Hepatocyte (in vitro differentiated cells): Measurements from ENCODE around the gene ULBP3.

Source experiments
- EZH2 ChIP-seq: fragments of 200-600 bp; sonication (generic); IDR thresholded peaks from 2 replicates; pipeline ENCODE4 v1.6.1; 2016; ENCODE audit warnings: antibody characterized with exemption, mild to moderate bottlenecking, borderline replicate concordance
- TF ChIP-seq, protein P1 (sequence below): fragments of 200-600 bp; sonication (generic); IDR thresholded peaks from 2 replicates; pipeline ENCODE4 v1.5.1; 2016; ENCODE audit warnings: antibody characterized with exemption, mild to moderate bottlenecking; ENCODE audit not compliant: poor library complexity

DNA sequence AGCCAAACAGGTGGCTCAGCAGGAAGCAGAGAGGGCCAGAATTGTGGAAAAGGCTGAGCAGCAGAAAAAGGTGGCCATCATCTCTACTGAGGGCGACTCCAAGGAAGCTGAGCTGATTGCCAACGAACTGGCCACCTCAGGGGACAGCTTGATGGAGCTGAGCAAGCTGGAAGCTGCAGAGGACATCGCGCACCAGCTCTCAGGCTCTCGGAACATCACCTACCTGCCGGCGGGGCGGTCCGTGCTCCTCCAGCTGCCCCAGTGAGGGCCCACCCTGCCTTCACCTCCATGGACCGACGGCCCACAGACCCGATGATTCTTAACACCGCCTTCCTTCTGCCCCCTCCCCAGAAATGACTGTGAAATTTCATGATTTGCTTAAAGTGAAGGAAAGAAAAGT lies 25.8 kb downstream of the ULBP3 start:
- TF ChIP-seq, protein P1, sequence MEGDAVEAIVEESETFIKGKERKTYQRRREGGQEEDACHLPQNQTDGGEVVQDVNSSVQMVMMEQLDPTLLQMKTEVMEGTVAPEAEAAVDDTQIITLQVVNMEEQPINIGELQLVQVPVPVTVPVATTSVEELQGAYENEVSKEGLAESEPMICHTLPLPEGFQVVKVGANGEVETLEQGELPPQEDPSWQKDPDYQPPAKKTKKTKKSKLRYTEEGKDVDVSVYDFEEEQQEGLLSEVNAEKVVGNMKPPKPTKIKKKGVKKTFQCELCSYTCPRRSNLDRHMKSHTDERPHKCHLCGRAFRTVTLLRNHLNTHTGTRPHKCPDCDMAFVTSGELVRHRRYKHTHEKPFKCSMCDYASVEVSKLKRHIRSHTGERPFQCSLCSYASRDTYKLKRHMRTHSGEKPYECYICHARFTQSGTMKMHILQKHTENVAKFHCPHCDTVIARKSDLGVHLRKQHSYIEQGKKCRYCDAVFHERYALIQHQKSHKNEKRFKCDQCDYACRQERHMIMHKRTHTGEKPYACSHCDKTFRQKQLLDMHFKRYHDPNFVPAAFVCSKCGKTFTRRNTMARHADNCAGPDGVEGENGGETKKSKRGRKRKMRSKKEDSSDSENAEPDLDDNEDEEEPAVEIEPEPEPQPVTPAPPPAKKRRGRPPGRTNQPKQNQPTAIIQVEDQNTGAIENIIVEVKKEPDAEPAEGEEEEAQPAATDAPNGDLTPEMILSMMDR = no peak
- no peak for TF ChIP-seq EZH2
